Fibroblast of lung (primary cell): ENCODE measurements around the gene LGI1.

ENCODE experiments used
- CTCF ChIP-seq, 2 donors: IDR thresholded peaks in 1 of 2; conservative IDR thresholded peaks in 1 of 2; 1 replicate in 1 of 2; 2 replicates in 1 of 2; pipeline ENCODE4 v1.5.1; 2011 to 2012; ENCODE audit warnings: low read length in 2 of 2, control low read depth in 1 of 2, inconsistent platforms in 1 of 2, low read depth in 1 of 2, mild to moderate bottlenecking in 1 of 2
- EZH2 ChIP-seq: IDR thresholded peaks from 2 replicates; pipeline ENCODE4 v1.5.1; 2012; ENCODE audit warnings: low read length, control low read depth, mild to moderate bottlenecking; ENCODE audit errors: missing control alignments

- TF ChIP-seq CTCF (conservative IDR thresholded peaks at IDR 0.05 in 1 of 2, IDR thresholded peaks at IDR 0.05 in 1 of 2; ENCODE audit: low read depth in 1 of 2, low read length in 2 of 2), result no peak
- no peak for TF ChIP-seq EZH2
Observed at GRCh38 chr10:93777092-93777491, 19.4 kb downstream of the LGI1 start.
